HL-60 (cell line): ENCODE results near the gene POLR3C.

Experiments used
- CTCF ChIP-seq: IDR thresholded peaks from one replicate; pipeline ENCODE4 v1.5.1; 2011; ENCODE audit warnings: low read length, control low read depth, inconsistent platforms; ENCODE audit not compliant: insufficient read depth
- GABPA ChIP-seq: IDR thresholded peaks from 2 replicates; pipeline ENCODE4 v1.6.1; 2012; ENCODE audit warnings: low read depth
- POLR2AphosphoS5 ChIP-seq: IDR thresholded peaks from 2 replicates; pipeline ENCODE4 v1.6.1; 2012; ENCODE audit warnings: low read depth
- REST ChIP-seq: IDR thresholded peaks from 2 replicates; pipeline ENCODE4 v1.6.1; 2012; ENCODE audit warnings: low read depth; ENCODE audit not compliant: insufficient replicate concordance
- SPI1 ChIP-seq: IDR thresholded peaks from 2 replicates; pipeline ENCODE4 v1.6.1; 2012; ENCODE audit warnings: low read depth, mild to moderate bottlenecking, borderline replicate concordance

GRCh38 chr1:145855426-145855948, 31.5 kb downstream of the POLR3C start:
- TF ChIP-seq CTCF (peak; percentile 8), POLR2AphosphoS5 (no peak), REST (no peak), SPI1 (no peak), GABPA (no peak)
